Measurements from ENCODE around the gene HRH1. TPM values are rescaled to one million over a fixed set of nuclear protein-coding genes. Genes with fewer than 3 reads are reported as not detected.

Gene HRH1
- total and polyA plus RNA-seq, 2 experiments from 2014 or later, result not detected

- H3K27ac Mint-ChIP-seq, result no peak overlapping the region
- TF ChIP-seq ZNF331 (CRISPR knock-in tag; IDR thresholded peaks at IDR 0.05; ENCODE audit: low read depth) (no peak), STAT1 (IDR thresholded peaks at IDR 0.05; ENCODE audit: unreplicated experiment) (no peak), CREB1 (CRISPR knock-in tag; IDR thresholded peaks at IDR 0.05; ENCODE audit: low read depth) (no peak), ZNF114 (CRISPR knock-in tag; IDR thresholded peaks at IDR 0.05) (no peak), NANOG (IDR thresholded peaks at IDR 0.05; ENCODE audit: borderline replicate concordance) (no peak), JUNB (IDR thresholded peaks at IDR 0.05; ENCODE audit: unreplicated experiment) (no peak), POLR2AphosphoS5 (IDR thresholded peaks at IDR 0.05; ENCODE audit: low read depth) (no peak), CTCF (conservative IDR thresholded peaks at IDR 0.05; ENCODE audit: low read depth in 2 of 2) (no peak), EZH2phosphoT487 (IDR thresholded peaks at IDR 0.05; ENCODE audit: unreplicated experiment) (no peak), REST (IDR thresholded peaks at IDR 0.05; ENCODE audit: unreplicated experiment) (no peak), EZH2 (IDR thresholded peaks at IDR 0.05; ENCODE audit: low read depth, unreplicated experiment) (no peak), ETS1 (IDR thresholded peaks at IDR 0.05) (no peak)
- TF ChIP-seq, protein P1, sequence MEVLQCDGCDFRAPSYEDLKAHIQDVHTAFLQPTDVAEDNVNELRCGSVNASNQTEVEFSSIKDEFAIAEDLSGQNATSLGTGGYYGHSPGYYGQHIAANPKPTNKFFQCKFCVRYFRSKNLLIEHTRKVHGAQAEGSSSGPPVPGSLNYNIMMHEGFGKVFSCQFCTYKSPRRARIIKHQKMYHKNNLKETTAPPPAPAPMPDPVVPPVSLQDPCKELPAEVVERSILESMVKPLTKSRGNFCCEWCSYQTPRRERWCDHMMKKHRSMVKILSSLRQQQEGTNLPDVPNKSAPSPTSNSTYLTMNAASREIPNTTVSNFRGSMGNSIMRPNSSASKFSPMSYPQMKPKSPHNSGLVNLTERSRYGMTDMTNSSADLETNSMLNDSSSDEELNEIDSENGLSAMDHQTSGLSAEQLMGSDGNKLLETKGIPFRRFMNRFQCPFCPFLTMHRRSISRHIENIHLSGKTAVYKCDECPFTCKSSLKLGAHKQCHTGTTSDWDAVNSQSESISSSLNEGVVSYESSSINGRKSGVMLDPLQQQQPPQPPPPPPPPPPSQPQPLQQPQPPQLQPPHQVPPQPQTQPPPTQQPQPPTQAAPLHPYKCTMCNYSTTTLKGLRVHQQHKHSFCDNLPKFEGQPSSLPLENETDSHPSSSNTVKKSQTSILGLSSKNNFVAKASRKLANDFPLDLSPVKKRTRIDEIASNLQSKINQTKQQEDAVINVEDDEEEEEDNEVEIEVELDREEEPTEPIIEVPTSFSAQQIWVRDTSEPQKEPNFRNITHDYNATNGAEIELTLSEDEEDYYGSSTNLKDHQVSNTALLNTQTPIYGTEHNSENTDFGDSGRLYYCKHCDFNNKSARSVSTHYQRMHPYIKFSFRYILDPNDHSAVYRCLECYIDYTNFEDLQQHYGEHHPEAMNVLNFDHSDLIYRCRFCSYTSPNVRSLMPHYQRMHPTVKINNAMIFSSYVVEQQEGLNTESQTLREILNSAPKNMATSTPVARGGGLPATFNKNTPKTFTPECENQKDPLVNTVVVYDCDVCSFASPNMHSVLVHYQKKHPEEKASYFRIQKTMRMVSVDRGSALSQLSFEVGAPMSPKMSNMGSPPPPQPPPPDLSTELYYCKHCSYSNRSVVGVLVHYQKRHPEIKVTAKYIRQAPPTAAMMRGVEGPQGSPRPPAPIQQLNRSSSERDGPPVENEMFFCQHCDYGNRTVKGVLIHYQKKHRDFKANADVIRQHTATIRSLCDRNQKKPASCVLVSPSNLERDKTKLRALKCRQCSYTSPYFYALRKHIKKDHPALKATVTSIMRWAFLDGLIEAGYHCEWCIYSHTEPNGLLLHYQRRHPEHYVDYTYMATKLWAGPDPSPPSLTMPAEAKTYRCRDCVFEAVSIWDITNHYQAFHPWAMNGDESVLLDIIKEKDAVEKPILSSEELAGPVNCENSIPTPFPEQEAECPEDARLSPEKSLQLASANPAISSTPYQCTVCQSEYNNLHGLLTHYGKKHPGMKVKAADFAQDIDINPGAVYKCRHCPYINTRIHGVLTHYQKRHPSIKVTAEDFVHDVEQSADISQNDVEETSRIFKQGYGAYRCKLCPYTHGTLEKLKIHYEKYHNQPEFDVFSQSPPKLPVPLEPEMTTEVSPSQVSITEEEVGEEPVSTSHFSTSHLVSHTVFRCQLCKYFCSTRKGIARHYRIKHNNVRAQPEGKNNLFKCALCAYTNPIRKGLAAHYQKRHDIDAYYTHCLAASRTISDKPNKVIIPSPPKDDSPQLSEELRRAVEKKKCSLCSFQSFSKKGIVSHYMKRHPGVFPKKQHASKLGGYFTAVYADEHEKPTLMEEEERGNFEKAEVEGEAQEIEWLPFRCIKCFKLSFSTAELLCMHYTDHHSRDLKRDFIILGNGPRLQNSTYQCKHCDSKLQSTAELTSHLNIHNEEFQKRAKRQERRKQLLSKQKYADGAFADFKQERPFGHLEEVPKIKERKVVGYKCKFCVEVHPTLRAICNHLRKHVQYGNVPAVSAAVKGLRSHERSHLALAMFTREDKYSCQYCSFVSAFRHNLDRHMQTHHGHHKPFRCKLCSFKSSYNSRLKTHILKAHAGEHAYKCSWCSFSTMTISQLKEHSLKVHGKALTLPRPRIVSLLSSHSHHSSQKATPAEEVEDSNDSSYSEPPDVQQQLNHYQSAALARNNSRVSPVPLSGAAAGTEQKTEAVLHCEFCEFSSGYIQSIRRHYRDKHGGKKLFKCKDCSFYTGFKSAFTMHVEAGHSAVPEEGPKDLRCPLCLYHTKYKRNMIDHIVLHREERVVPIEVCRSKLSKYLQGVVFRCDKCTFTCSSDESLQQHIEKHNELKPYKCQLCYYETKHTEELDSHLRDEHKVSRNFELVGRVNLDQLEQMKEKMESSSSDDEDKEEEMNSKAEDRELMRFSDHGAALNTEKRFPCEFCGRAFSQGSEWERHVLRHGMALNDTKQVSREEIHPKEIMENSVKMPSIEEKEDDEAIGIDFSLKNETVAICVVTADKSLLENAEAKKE (CRISPR knock-in tag; IDR thresholded peaks at IDR 0.05), result no peak
- no peak overlapping the region for H3K4me3 Mint-ChIP-seq
- Histone ChIP-seq H2AFZ (no peak overlapping the region), H3K27ac (ENCODE audit: low read depth) (no peak overlapping the region), H3K27me3 (ENCODE audit: insufficient read depth) (no peaks in the 10 kb centered on the region), H3K36me3 (ENCODE audit: insufficient read depth) (no peaks in the 10 kb centered on the region), H3K4me2 (no peak overlapping the region), H4K20me1 (replicated peaks; ENCODE audit: insufficient read depth) (no peaks in the 10 kb centered on the region), H3F3A (replicated peaks; ENCODE audit: low read depth) (no peaks in the 10 kb centered on the region), H3K4me1 (ENCODE audit: insufficient read depth) (no peaks in the 10 kb centered on the region), H3K4me3 (no peak overlapping the region), H3K9me2 (ENCODE audit: insufficient read depth) (no peaks in the 10 kb centered on the region), H3K79me2 (replicated peaks; ENCODE audit: insufficient read depth) (no peaks in the 10 kb centered on the region)
- H3K9me3 Mint-ChIP-seq, result no peaks in the 10 kb centered on the region
- H3K36me3 Mint-ChIP-seq (ENCODE audit: low read depth), result no peaks in the 10 kb centered on the region
- no peak for DNase-seq (ENCODE audit: low spot score)
- no peak for ATAC-seq
- H3K27me3 Mint-ChIP-seq (ENCODE audit: insufficient read depth, low read depth, poor library complexity), result peaks cover 6% of the 10 kb centered on the region
- no peaks in the 10 kb centered on the region for H3K4me1 Mint-ChIP-seq
These were observed 15.9 kb upstream of the HRH1 start for GRCh38 chr3:11138371-11138770.
